HG02642 (cell line): Measurements from ENCODE around the gene WASF2.
"Not testable (repeated sequence)": the region's sequence is repeated elsewhere in the genome, so short reads cannot be mapped to it uniquely, and the experiment has no call there.

Experiments
- ATAC-seq: cut with Tn5 transposase; IDR thresholded peaks from one replicate; pipeline ENCODE4 v1.9.1; 2021; ENCODE audit warnings: mild to moderate bottlenecking; ENCODE audit not compliant: unreplicated experiment, poor library complexity

Gene WASF2

DNA sequence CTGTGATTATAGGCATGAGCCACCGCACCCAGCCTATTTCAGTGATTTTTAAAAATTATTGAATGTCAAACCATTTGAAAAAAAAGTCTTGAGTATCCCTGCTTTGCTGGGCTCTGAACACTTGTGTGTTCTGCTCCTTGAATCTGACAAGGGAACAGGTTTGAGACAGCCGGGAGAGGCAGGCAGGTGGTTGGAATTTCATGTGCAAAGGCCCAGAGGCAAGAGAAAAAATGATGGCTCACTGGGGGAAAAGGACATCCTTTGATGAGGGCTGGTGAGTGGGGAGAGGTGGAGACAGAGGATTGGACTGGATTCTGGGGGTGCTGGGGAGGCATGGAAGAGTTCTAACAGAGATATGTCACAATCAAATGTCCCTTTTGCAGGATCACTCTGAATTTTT lies 13.1 kb upstream of the WASF2 start:
- no peak for ATAC-seq

DNA sequence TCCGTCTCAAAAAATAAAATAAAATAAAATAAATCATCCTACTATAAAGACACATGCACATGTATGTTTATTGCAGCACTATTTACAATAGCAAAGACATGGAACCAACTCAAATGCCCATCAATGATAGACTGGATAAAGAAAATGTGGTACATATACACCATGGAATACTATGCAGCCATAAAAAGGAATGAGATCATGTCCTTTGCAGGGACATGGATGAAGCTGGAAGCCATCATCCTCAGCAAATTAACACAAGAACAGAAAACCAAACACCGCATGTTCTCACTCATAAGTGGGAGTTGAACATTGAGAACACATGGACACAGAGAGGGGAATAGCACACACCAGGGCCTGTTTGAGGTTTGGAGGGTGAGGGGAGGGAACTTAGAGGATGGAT lies 11.2 kb upstream of the WASF2 start:
- ATAC-seq: not testable (repeated sequence)

GRCh38 chr1:27499142-27499541 lies 9.2 kb upstream of the WASF2 start:
- no peak for ATAC-seq

DNA sequence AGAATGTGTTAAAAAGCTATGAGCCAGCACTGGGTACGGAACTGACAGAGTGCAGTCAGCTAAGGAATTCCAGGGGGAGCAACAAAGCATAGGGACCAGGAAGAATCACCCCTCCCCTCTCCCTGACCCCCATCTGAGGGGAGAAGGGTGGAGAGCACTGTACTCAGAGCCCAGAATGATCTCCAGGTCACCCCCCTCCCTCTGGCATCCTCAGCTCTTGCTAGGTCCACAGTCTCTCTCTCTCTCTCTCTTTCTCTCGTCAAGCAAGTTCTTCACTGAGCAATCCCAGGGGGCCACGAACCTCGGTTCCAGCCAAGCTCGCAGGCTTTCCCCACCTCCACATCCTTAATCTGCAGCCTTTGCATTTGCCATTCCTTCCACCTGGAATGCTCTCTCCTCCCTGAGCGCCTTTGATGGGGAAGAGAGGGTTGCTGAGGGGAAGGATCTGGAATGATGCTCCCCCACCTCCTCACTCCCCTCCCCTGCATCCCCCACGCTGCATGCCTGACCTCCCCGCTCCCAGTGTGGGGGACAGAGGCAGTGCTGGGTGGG lies 6.7 kb upstream of the WASF2 start:
- no peak for ATAC-seq

DNA sequence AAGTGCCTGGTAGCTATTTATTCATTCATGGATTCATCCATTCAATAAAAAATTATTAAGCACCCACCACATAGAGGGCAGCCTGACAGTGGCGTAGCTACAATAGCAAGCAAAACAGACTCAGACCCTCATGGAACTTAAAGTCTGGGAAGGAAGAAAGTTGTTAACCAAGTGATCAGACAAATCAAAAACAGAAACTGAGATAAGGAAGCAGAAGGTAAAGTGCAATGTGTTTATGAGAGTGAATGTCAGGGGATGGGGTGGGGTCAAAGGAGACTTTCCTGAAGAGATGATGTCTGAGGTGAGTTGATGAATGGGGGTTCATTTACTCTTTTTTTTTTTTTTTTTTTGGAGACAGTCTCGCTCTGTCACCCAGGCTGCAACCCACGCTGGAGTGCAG lies 2.8 kb upstream of the WASF2 start:
- ATAC-seq: no peak

- no peak for ATAC-seq
These were observed 2.1 kb upstream of the WASF2 start for GRCh38 chr1:27491748-27492700.

DNA sequence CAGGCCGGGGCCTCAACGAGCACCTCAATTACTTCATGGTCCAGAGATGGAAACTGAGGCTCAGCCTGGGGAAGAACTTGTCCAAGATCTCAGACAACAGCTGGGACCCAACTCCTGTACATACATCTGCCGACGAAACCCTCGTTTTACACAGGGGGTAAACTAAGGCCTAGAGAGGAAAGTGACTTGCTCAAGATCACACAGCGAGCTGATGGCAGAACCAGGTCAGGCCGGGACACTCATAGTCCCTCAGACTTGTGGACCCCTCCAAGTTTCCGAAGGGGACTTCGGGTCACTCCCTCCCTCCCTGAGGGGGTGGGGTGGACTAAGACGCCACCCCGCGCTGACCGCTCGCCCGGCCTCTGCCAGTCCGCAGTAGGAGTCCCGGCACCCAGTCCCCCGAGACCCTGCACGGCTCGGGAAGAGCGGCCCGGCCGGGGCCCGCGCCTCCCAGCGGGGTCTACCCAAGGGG lies 430 bp downstream of the WASF2 start:
- ATAC-seq: peak; percentile 33

DNA sequence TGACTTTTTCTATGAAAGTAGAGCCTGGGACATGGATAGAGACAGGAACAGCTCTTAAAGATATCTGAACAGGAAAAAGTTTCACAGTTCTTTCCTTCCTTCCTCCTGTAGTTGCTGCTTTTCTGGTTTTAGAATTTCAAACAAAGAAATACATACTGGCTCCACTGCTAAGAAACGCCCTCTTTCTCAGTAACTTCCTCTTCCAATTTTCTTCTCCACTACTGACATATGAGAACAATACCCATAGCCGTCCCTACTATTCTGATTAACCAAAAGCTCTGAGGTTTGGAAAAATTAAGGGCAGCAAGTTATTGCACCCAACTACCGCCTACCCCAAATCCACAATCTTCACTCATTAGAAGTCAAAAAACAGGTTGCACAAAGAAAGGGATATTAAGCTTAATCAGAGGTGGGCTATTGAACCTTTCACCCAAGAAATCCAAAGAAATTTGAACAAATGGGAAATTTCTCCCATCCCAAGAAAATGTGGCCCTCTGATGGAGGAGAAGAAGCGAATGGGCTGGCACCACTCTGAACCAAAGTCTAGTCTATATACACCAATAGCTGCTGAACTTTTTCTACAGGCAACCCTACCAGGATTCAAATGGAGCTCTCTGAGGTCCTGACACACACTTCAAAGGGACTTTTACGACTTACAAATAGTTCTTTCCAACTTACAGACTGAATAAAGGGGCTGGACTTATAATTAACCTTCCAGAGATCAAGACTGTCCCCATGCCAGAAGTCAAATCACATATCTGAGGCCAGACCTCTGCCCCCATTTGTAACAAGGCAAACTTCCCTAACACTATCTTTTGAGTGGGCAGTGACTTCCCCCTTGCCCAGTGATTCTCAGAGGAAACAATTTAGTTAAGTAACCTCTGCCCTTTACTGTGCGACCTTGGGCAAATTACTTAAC lies 1.7 kb downstream of the WASF2 start:
- ATAC-seq: no peak

DNA sequence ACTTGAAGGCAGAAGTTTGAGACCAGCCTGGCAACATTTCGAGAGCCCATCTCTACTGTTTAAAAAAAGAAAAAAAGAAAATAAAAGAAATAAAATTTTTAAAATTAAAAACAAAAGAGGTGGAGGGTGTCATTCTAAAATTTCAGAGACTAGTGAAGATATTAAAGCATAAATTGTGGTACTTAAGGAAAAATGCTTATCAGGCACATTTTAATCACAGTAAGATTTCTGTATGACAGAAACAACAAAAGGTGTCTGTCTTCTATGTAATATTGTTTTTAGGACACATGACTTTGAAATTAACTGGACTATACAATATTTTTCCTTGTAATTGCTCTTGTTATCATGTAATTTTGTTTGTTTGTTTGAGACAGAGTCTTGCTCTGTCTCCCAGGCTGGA lies 4.6 kb downstream of the WASF2 start:
- ATAC-seq: no peak

GRCh38 chr1:27483659-27484058 lies 6.3 kb downstream of the WASF2 start:
- no peak for ATAC-seq

DNA sequence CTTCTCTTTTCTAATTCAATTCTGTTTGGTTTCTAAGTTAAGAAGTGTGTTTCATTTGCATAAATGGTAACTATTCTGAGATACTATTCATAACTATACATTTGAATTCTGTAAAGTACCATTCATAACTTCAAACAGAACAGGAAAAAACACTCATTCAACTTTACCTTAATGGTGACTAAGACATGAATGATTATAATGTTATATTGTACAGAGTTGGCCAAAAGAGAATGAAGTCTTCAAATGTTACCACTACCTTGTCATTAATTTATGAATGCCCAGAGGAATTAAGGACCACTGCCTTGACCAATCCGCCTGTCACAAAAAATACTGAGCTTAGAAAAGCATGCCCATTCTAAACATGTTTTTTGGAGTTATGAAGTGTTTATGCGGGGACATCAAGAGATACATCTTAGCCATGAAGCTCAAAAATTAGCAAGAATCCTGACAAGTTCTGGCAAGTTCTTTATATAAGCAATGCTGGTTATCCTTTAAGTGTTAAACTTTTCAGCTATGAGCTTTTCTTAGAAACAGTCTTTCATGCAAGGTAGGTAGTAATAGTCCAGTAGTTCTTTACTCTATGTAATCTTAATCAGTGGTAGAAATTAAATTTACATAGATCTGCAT lies 7.9 kb downstream of the WASF2 start:
- ATAC-seq: no peak

DNA sequence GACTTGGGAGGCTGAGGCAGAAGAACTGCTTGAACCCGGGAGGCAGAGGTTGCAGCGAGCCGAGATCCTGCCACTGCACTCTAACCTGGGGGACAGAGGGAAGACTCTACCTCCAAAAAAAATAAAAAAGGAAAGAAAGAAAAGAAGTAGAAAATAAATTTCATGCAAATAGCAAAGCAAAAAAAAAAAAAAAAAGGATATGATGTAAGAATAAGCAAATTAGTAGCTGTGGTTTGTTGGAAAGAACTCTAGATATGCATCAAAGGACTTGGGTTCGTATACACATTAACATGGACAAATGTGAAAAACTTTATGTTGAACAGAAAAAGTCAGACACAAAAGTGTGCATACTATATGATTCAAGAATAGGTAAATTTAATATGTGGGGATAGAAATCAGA lies 11.9 kb downstream of the WASF2 start:
- ATAC-seq: no peak

DNA sequence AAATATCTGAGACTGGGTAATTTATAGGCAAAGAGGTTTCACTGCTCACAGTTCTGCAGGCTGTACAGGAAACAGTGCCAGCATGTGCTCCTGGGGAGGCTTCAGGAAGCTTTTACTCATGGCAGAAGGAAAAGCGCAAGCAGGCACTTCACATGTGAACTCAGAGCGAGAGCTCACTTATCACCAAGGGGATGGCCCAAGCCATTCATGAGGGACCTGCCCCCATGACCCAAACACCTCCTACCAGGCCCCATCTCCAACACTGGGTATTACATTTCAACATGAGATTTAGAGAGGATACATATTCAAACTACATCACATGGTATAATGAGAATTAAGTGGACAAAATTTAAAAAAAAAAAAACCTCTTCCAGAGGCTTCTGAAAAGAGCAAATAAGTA lies 13.7 kb downstream of the WASF2 start:
- ATAC-seq: no peak

- no peak for ATAC-seq
These were observed 14.2 kb downstream of the WASF2 start for GRCh38 chr1:27475720-27476119.

- no peak for ATAC-seq
These were observed 16.2 kb downstream of the WASF2 start for GRCh38 chr1:27473755-27474154.

DNA sequence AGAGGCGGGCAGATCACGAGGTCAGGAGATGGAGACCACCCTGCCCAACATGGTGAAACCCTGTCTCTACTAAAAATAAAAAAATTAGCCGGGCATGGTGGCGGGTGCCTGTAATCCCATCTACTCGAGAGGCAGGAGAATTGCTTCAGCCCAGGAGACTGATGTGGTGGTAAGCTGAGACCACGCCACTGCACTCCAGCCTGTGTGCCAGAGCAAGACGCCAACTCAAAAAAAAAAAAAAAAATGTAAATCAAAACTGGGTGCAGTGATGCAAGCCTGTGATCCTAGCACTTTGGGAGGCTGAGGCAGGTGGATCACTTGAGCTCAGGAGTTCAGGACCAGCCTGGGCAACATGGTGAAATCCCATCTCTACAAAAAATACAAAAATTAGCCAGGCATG lies 17.9 kb downstream of the WASF2 start:
- not testable (repeated sequence) for ATAC-seq

DNA sequence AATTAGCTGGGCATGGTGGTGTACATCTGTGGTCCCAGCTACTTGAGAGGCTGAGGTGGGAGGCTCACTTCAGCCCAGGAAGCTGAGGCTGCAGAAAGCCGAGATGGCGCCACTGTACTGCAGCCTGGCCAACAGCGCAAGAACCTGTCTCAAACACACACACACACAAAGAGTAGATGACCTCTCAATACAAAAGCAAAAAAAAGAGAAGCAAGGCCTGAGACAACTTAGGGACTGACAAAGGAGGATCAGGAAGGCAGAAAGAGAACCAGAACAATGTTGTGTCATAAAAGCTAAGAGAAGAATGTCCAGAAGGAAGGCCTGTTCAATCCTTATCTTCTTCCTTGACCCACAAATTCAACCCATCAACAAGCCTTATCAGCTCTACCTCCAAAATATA lies 18.5 kb downstream of the WASF2 start:
- ATAC-seq: no peak

GRCh38 chr1:27469334-27469733 lies 20.6 kb downstream of the WASF2 start:
- no peak for ATAC-seq

DNA sequence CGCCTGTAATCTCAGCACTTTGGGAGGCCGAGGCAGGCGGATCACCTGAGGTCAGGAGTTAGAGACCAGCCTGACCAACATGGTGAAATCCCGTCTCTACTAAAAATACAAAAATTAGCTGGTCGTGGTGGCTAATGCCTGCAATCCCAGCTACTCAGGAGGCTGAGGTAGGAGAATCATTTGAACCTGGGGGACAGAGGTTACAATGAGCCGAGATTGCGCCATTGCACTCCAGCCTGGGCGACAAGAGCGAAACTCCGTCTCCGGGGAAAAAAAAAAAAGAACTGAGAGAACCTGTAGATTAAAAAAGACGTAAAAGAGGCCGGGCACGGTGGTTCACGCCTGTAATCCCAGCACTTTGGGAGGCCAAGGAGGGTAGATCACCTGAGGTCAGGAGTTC lies 21.6 kb downstream of the WASF2 start:
- not testable (repeated sequence) for ATAC-seq

- no peak for ATAC-seq
These were observed 24.9 kb downstream of the WASF2 start for GRCh38 chr1:27464926-27465647.
